ENCODE measurements around the gene KDM4C. TPM values are rescaled to one million over a fixed set of nuclear protein-coding genes. Genes with fewer than 3 reads are reported as not detected.

Gene KDM4C
- total and polyA plus RNA-seq, 2 of the 8 experiments (the other 6 are each of a cell fraction or from before 2014, with no cell fraction given), result 13.0 to 26.1 TPM

DNA sequence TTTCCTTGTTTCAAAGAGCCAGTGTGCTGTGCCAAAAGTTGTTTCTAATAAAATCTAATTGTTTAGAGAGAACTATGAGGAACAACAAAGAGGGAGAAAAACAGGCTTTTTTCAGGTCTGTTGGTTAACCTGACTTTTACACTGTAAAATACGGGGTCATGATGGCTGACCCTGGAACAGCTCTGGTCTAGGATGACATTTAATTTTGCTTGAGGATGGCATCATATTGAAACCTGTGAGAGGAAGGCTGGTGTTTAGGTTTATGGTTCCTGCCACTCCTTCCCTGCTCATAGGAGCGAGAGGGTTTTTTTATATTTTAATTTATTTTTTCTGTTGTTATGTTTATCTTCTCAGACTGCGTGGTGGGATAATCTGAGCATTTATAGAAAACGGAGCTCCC, 327.6 kb downstream of the KDM4C start:
- Histone ChIP-seq H3K27me3 (replicated peaks in 1 of 4; ENCODE audit: control insufficient read depth in 3 of 4, extremely low read depth in 1 of 4, insufficient read depth in 3 of 4, low read length in 3 of 4) (no peaks in the 10 kb centered on the region), H4K5ac (ENCODE audit: insufficient read length, low read depth, low read length) (no peak overlapping the region), H4K20me1 (replicated peaks in 1 of 2; ENCODE audit: control insufficient read depth in 1 of 2, insufficient read depth in 2 of 2, low read length in 2 of 2) (no peaks in the 10 kb centered on the region), H2BK120ac (replicated peaks; ENCODE audit: low read depth, low read length) (no peak overlapping the region), H3K23me2 (ENCODE audit: low read depth, low read length) (no peaks in the 10 kb centered on the region; the same call in 1 of the 2 replicates), H2BK12ac (ENCODE audit: low read depth, low read length) (no peak overlapping the region), H3K4me2 (ENCODE audit: insufficient read depth in 1 of 2, low read depth in 2 of 2, low read length in 2 of 2) (no peak overlapping the region), H3K36me3 (ENCODE audit: control insufficient read depth in 2 of 4, insufficient read depth in 4 of 4, low read length in 3 of 4) (no peaks in the 10 kb centered on the region), H2BK5ac (ENCODE audit: low read depth, low read length) (no peak overlapping the region), H3K4me1 (replicated peaks in 1 of 4; ENCODE audit: control insufficient read depth in 3 of 4, insufficient read depth in 4 of 4, low read length in 3 of 4) (no peaks in the 10 kb centered on the region), H3K14ac (ENCODE audit: insufficient read length) (no peak overlapping the region), H2AK5ac (ENCODE audit: low read depth, low read length) (no peak overlapping the region), H2AFZ (ENCODE audit: low read length) (no peak overlapping the region), H3K4me3 (ENCODE audit: extremely low read depth in 1 of 4, insufficient read depth in 2 of 4, low read depth in 3 of 4, low read length in 4 of 4) (no peak overlapping the region), H2BK20ac (ENCODE audit: low read length) (no peak overlapping the region), H3K18ac (ENCODE audit: extremely low read depth, low read length) (no peak overlapping the region), H3K79me2 (ENCODE audit: control insufficient read depth in 1 of 2, insufficient read depth in 2 of 2, low read length in 2 of 2) (no peaks in the 10 kb centered on the region), H3K9ac (replicated peaks in 1 of 4; ENCODE audit: extremely low read depth in 1 of 4, low read depth in 3 of 4, low read length in 3 of 4) (no peak overlapping the region), H3K4ac (replicated peaks; ENCODE audit: insufficient read length, low read depth, low read length) (no peak overlapping the region), H3K27ac (ENCODE audit: low read depth, low read length) (no peak overlapping the region), H4K8ac (ENCODE audit: extremely low read depth, insufficient read depth, low read length) (no peak overlapping the region), H3K9me3 (ENCODE audit: insufficient read depth in 2 of 2, low read depth in 1 of 2, low read length in 1 of 2) (no peaks in the 10 kb centered on the region), H2BK15ac (ENCODE audit: low read length) (no peak overlapping the region), H4K91ac (replicated peaks; ENCODE audit: insufficient read length, low read length) (no peak overlapping the region), H3K56ac (replicated peaks; ENCODE audit: insufficient read length, low read depth, low read length) (no peak overlapping the region), H3K23ac (ENCODE audit: insufficient read length) (no peak overlapping the region), H3K79me1 (ENCODE audit: low read depth, low read length) (no peaks in the 10 kb centered on the region)
- WGBS, 2 experiments (ENCODE audit: extremely low coverage in 1 of 2, insufficient coverage in 1 of 2, insufficient read length in 1 of 2, insufficient replicate concordance in 2 of 2, low coverage in 1 of 2, low lambda C conversion rate in 2 of 2, missing lambda C conversion rate in 1 of 2), result 86% methylated on average over 4 of the region's 4 CpGs; no CpG with 5 or more reads in 1 of the 2 experiments
- ChIA-PET POLR2A (ENCODE audit: partially characterized antibody) (no interaction called here), CTCF (ENCODE audit: partially characterized antibody) (interaction anchor here (0.8 kb wide), 1 partner anchor 100 kb away, joined by 3 read pairs; no protein-coding TSS in a partner anchor)
- FAIRE-seq (no peak), DNase-seq (ENCODE audit: low read depth in 1 of 2, low spot score in 2 of 2) (no peak)
- TF ChIP-seq POU5F1 (IDR thresholded peaks at IDR 0.05; ENCODE audit: low read depth, low read length) (no peak), TBP (IDR thresholded peaks at IDR 0.05; ENCODE audit: low read depth, low read length) (no peak), CEBPB (IDR thresholded peaks at IDR 0.05; ENCODE audit: low read depth, low read length) (no peak), RAD21 (IDR thresholded peaks at IDR 0.05 in 1 of 2, conservative IDR thresholded peaks at IDR 0.05 in 1 of 2; ENCODE audit: low read depth in 2 of 2, low read length in 2 of 2) (no peak), ZNF274 (IDR thresholded peaks at IDR 0.05; ENCODE audit: borderline replicate concordance, extremely low read depth, low read length) (no peak), EZH2 (IDR thresholded peaks at IDR 0.05; ENCODE audit: low read depth, low read length, severe bottlenecking) (no peak), NANOG (IDR thresholded peaks at IDR 0.05; ENCODE audit: insufficient read depth, low read depth, low read length, poor library complexity, severe bottlenecking) (no peak), GTF2F1 (IDR thresholded peaks at IDR 0.05; ENCODE audit: borderline replicate concordance, low read depth, low read length) (no peak), TCF12 (IDR thresholded peaks at IDR 0.05; ENCODE audit: low read depth, low read length) (no peak), SIX5 (IDR thresholded peaks at IDR 0.05; ENCODE audit: low read depth, low read length) (no peak), RXRA (IDR thresholded peaks at IDR 0.05; ENCODE audit: insufficient read depth, low read depth, low read length) (no peak), SP1 (IDR thresholded peaks at IDR 0.05; ENCODE audit: low read depth, low read length) (no peak), BRCA1 (IDR thresholded peaks at IDR 0.05; ENCODE audit: low read depth, low read length) (no peak), TAF1 (IDR thresholded peaks at IDR 0.05; ENCODE audit: low read depth, low read length) (no peak)
- TF ChIP-seq, protein P1, sequence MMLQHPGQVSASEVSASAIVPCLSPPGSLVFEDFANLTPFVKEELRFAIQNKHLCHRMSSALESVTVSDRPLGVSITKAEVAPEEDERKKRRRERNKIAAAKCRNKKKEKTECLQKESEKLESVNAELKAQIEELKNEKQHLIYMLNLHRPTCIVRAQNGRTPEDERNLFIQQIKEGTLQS (IDR thresholded peaks at IDR 0.05; ENCODE audit: insufficient read depth, low read depth, low read length), result no peak

Measured in H1 (cell line).